NT2/D1 (cell line): Measurements from ENCODE around the gene RAPGEF6.

ENCODE experiments used
- SUZ12 ChIP-seq: IDR thresholded peaks from 2 replicates; pipeline ENCODE4 v1.6.1; 2011; ENCODE audit not compliant: insufficient read length, insufficient read depth; ENCODE audit errors: extremely low read depth
- YY1 ChIP-seq: IDR thresholded peaks from 2 replicates; pipeline ENCODE4 v1.6.1; 2011; ENCODE audit not compliant: insufficient read length, insufficient read depth
- ZNF274 ChIP-seq: IDR thresholded peaks from 2 replicates; pipeline ENCODE4 v1.6.1; 2011; ENCODE audit warnings: mild to moderate bottlenecking, low read depth, low read length

GRCh38 chr5:131607903-131608540, 27.0 kb downstream of the RAPGEF6 start:
- TF ChIP-seq ZNF274, result no peak
- TF ChIP-seq SUZ12, result no peak
- TF ChIP-seq YY1, result no peak
